ENCODE data around the gene MARK4.

The MARK4 gene

DNA sequence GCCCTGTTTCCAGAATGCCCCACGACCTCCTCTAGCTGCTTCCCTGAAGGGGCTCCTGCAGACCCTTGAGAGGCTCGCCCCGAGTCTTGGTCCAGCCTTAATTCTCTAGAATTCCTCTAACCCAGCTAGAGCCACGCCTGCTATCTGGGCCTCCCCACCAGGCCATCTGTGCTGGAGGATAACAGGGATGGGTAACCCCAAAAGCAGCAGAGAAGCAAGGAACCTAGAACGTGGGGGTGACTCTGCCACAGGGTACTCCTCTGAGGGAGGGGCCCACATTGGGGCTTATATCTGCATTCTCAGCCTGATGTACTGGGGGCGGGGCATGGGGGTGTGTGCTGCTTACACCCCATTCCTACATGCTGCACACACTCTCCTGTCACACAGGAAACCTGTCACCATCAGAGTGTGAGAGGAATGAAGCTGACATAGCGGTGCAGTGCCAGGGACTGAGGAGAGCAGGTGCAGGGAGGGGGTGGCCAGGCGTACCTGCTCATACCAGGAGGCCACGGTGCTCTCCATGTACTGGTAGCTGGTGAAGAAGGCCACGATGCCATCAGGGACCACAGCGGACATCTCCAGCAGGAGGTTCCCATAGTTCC is 103.3 kb downstream of the MARK4 start:
- in situ Hi-C loops (cut with MboI; ENCODE audit: low sequenced_read_pairs) = no loop called here
